GM18861 (cell line): ENCODE data around the gene NDUFAF2.
"Not testable (repeated sequence)": the region's sequence is repeated elsewhere in the genome, so short reads cannot be mapped to it uniquely, and the experiment has no call there.

Source experiments
- ATAC-seq: cut with Tn5 transposase; IDR thresholded peaks from one replicate; pipeline ENCODE4 v1.9.1; 2021; ENCODE audit not compliant: unreplicated experiment

NDUFAF2 gene

GRCh38 chr5:60992871-60993270 is 47.9 kb downstream of the NDUFAF2 start:
- no peak for ATAC-seq

- no peak for ATAC-seq
These were observed 48.4 kb downstream of the NDUFAF2 start for GRCh38 chr5:60993425-60993824.

- no peak for ATAC-seq
These were observed 49.0 kb downstream of the NDUFAF2 start for GRCh38 chr5:60993875-60994571.

GRCh38 chr5:60996368-60996767 is 51.4 kb downstream of the NDUFAF2 start:
- ATAC-seq, result no peak

GRCh38 chr5:60997721-60998120 is 52.7 kb downstream of the NDUFAF2 start:
- no peak for ATAC-seq

GRCh38 chr5:61000887-61001286 is 55.9 kb downstream of the NDUFAF2 start:
- no peak for ATAC-seq

GRCh38 chr5:61001647-61002046 is 56.6 kb downstream of the NDUFAF2 start:
- ATAC-seq, result no peak

GRCh38 chr5:61002611-61003355 is 57.8 kb downstream of the NDUFAF2 start:
- no peak for ATAC-seq

GRCh38 chr5:61004448-61004847 is 59.4 kb downstream of the NDUFAF2 start:
- ATAC-seq, result no peak

GRCh38 chr5:61009907-61010306 is 64.9 kb downstream of the NDUFAF2 start:
- ATAC-seq, result no peak

- ATAC-seq, result no peak
These were observed 65.8 kb downstream of the NDUFAF2 start for GRCh38 chr5:61010467-61011454.

GRCh38 chr5:61018062-61018461 is 73.1 kb downstream of the NDUFAF2 start:
- ATAC-seq, result no peak

GRCh38 chr5:61019642-61020041 is 74.6 kb downstream of the NDUFAF2 start:
- no peak for ATAC-seq

- ATAC-seq, result no peak
These were observed 75.4 kb downstream of the NDUFAF2 start for GRCh38 chr5:61020415-61020814.

- no peak for ATAC-seq
These were observed 78.1 kb downstream of the NDUFAF2 start for GRCh38 chr5:61023131-61023530.

GRCh38 chr5:61026004-61026403 is 81.0 kb downstream of the NDUFAF2 start:
- no peak for ATAC-seq

GRCh38 chr5:61028382-61028781 is 83.4 kb downstream of the NDUFAF2 start:
- no peak for ATAC-seq

- ATAC-seq, result no peak
These were observed 84.6 kb downstream of the NDUFAF2 start for GRCh38 chr5:61029456-61030162.

GRCh38 chr5:61030163-61030482 is 85.1 kb downstream of the NDUFAF2 start:
- no peak for ATAC-seq

- not testable (repeated sequence) for ATAC-seq
These were observed 86.3 kb downstream of the NDUFAF2 start for GRCh38 chr5:61031301-61031700.

- no peak for ATAC-seq
These were observed 99.5 kb downstream of the NDUFAF2 start for GRCh38 chr5:61044545-61044944.
